ENCODE data around the gene DZIP1.

The DZIP1 gene

DNA sequence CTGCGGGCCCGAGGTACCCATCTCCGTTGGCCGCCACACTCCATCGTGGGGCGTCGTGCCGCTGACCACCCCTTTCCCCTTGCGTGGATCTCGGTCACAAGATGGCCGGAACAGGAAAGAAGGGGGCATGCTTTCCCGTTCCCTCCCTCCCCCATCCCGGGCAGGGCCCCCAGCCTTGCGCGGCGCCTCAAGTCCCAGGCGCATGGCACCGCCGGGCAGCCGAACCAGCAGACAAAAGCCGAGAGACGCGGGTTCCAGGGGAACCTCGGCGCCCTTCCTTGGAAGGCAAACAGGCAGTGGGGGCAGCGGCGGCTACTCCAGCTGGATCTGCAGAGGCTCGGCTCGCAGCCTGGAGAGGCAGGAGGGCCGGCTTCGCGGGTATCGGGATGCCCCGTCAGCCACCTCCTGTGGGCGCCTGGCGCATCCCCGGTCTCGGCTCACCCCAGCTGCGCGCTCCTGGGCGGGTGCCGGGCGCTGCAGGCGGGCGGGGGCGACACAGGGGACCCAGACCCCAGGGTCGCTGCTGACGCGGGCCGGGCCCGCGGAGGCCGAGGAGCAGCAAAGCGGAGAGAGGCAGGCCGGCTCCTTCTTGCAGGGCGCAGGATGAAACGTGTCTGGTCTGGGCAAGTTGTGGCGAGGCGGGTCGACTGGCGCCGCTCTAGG, 439 bp downstream of the DZIP1 start:
- DNase-seq (ENCODE audit: low read depth in 2 of 2), result no peak

- no peak for DNase-seq (ENCODE audit: low read depth in 2 of 2)
Observed at GRCh38 chr13:95643571-95643935, 953 bp downstream of the DZIP1 start.

DNA sequence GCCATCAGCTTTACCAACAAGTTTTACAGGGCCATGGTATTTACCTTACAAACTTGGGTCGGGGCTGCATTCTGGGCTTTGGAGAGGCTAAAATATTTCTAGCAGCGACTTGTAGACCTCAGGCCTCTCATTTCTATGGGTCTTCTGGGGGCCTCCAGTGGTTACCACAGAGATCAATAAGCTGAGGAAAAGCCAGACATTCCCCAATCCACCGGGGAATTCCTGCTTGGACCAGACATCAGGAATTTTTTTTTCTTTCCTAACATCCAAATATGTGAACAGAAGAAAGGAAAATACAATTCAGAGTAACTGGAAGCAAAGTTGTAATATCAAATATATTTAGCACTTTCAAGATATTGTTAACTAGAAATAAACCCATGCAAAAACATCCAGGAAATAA, 1.5 kb downstream of the DZIP1 start:
- DNase-seq (ENCODE audit: low read depth in 2 of 2), result no peak

DNA sequence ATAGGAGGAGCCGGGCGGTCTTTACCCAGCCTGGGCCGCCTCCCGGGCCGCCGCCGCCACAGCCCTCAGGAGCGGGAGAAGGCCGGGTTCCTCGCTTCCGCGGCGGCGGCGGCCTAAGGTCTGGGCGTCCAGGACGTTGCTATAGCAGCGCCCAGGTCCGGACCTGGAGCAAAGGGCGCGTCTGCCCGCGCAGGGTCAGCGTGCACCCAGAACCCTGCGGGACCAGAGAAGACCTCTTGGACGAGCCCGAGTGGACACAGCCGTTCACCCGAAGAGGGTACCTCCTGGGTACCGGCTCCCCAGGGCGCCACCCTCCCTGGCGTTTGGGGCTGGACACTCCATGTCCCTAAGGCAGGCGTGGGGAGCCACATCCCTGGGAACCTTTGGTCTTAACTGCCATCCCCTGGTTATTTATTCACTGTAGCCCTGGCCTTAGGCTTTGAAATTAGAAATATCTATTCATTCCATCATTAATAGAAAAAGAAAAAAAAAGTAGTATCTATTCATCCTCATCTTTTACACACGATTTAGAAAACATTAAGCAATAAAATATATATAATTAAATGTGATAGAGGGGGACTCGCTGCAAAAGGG, 2.4 kb downstream of the DZIP1 start:
- DNase-seq (ENCODE audit: low read depth in 2 of 2), result no peak

GRCh38 chr13:95641291-95642027, 3.0 kb downstream of the DZIP1 start:
- DNase-seq (ENCODE audit: low read depth in 2 of 2), result no peak

DNA sequence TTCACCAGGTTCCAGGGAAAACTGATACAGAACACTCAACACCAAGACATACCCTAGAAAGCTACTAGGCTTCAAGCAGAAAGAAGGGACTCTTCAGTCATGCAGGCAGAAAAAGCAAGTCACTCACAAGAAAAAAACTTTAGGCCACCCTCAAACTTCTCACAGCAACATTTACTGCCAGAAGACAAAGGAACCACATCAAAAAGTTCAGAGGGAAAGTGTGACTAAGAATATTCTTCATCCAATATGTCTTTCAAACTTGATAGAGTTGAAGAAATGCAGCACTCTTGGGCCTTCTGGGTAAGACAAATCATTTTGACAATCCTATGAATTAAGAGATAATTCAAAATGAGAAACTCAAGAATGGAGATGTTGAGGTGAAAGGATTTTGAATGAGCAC, 7.7 kb downstream of the DZIP1 start:
- no peak for DNase-seq (ENCODE audit: low read depth in 2 of 2)

DNA sequence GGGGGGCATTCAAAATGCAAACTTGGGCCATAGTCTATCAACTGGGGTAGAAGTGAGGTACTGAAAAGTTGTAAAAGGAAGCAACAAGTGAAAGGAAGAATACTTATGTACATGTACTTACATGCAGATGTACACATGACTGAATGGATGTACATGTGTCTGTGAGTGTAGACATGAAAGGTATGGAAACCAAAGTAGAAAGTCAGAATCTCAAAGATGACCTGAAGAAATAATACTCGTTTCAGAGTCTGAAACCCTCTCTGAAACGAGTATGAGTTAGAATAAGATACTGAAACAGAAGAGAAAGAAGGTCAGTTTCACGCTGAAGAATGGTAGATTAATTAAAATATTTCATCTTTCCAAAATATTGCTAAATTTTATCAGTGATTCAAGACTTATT, 13.9 kb downstream of the DZIP1 start:
- no peak for DNase-seq (ENCODE audit: low read depth in 2 of 2)

- DNase-seq (ENCODE audit: low read depth in 2 of 2), result no peak
Observed at GRCh38 chr13:95629071-95629470, 15.4 kb downstream of the DZIP1 start.

GRCh38 chr13:95628488-95628887, 16.0 kb downstream of the DZIP1 start:
- no peak for DNase-seq (ENCODE audit: low read depth in 2 of 2)

DNA sequence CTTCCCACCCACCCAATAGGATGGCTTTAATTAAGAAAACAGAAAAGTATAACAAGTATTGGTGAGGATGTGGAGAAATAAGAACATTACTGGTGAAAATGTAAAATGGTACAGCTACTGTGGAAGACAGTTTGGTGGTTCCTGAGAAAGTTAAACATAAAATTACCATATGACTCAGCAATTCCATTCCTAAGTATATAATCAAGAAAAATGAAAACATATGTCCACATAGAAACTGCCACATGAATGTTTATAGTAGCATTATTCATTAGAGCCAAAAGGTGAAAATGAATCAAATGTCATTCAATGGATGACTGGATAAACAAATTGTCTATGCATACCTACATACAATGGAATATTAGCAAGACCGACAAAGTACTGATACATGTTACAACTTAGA, 16.9 kb downstream of the DZIP1 start:
- no peak for DNase-seq (ENCODE audit: low read depth in 2 of 2)

DNA sequence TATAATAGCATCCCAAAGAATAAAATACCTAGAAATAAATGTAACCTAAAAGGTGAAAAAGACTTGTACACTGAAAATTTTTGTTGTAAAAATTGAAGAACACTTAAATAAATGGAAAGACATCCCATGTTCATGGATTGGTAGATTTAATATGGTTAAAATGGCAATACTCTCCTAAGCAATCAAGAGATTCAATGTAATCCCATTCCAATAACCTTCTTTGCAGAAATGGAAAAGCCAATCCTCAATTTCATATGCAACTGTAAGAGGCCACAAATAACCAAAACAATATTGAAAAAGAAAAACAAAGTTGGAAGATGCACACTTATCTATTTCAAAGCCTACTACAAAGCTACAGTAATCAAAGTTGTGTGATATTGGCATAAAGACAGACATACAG, 17.7 kb downstream of the DZIP1 start:
- DNase-seq (ENCODE audit: low read depth in 2 of 2), result no peak

DNA sequence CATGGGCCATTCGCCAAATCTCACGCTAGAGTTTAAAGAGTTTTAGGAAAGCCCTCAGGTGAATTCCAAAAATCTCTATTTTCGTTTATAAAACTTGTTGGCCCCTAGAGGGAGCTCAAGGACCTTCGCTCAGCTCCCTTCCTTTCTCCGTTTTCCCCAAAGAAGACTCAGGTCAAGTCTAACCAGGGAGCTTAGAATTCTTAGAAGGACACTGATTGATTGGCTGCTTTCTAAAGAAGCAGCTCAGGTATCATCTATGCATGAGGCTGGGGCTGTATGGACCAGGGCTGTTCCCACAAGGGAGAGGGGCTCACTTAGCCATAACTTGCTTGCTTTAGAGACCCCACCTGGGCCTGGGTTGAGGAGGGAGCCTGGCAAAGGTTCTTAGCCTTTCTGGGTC, 20.5 kb downstream of the DZIP1 start:
- DNase-seq (ENCODE audit: low read depth in 2 of 2), result peak in 1 of 2 donors; percentile 2

DNA sequence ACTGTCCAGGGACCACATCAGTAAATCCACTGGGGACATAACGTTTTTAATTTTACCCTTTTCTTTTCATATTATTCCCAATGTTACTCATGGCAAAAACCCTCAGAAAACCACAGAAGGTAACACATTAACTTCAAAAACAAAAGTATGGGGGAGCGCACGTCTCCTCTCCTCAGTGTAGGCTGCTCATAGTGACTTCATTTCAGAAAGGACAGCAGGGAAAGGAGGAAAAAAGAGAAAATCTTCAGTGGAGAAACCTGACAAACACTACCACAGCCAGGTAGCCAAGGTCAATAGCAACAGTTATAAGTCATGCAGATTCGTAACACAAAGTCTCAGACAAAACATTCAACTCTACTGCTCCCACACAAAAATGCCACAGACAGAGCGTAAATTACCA, 21.4 kb downstream of the DZIP1 start:
- no peak for DNase-seq (ENCODE audit: low read depth in 2 of 2)

DNA sequence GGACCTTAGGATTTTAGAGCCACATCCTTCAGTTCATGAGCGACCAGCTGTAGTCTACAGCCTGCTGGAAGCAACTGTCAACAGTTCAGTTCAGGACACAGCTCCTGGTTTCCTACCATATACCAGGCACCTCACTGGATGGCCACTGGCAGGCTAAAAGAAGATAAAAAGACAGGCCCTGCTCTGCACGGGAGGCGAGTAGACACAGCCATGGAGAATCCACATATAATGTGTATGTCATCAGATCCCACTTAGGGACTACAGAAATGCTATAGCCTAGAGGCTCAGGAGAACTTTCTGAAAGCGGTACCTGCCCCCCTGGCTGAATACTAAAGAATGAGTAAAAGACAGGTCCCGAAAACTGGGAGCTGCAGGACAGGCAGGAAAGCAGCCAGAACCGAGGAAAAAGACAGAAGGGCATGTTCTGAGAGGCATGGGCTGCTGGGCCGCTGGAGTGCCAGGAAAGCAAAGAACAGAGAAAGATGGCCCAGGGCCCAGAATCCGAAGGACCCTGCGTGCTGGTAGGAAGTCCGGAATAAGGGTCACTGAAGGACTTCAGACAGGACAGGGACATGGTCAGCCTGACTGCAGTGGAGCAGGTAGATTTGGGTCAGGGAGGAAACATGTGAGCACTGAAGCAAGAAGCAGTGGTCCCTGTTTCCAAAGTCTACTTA, 23.5 kb downstream of the DZIP1 start:
- DNase-seq (ENCODE audit: low read depth in 2 of 2), result no peak

GRCh38 chr13:95620030-95620824, 24.3 kb downstream of the DZIP1 start:
- DNase-seq (ENCODE audit: low read depth in 2 of 2), result no peak

DNA sequence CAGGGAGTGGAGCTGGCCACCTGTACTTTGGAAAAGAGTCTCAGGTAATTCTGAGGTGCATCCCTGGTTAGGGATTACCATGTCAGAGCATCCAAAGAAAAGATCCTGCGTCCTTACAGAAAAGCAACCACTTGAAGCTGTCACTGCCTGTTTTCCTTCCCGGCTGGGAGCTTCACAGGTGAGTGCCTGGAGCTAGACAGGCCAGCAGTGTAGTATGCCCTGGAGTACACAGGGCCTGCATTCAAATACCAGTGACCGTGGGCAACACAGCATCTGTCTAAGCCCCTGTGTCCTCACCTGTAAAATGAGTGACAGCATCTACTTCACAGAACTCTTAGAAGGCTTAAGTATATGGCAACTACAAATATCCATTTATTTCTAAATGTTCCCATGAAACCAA, 29.0 kb downstream of the DZIP1 start:
- DNase-seq (ENCODE audit: low read depth in 2 of 2), result no peak

- no peak for DNase-seq (ENCODE audit: low read depth in 2 of 2)
Observed at GRCh38 chr13:95614641-95615245, 29.8 kb downstream of the DZIP1 start.

DNA sequence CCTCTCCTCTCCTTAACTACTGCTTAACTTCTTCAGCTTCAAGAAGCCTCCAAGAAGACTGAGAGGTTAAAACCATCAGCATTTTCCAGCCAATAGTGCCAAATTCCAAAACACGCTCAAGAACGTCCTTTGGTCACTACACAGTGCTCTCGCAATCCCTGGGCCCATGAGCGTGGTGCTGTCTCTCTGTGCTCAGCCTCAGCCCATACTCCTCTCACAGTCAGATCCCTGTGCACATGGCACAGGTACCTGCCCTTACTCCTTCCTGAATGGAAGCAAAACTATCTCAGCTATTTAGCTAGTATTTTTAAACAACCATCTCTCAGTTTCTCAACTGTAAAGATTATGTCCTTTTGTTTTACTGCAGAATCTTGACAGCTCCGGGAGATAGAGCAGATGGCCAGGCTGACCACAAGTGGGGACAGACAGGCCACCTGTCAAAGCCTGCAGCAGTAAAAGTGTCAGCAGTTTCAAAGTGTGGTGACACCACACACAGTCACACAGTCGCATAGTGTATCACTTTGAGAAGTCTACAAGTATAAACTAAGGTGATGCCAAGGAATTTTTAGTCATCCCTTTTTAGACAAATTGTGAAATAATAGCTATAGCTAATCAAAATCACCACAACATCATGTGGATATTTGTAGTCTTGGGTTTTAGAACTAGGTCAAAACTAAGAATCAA, 35.7 kb downstream of the DZIP1 start:
- DNase-seq (ENCODE audit: low read depth in 2 of 2), result no peak

- DNase-seq (ENCODE audit: low read depth in 2 of 2), result no peak
Observed at GRCh38 chr13:95607366-95607765, 37.1 kb downstream of the DZIP1 start.

- no peak for DNase-seq (ENCODE audit: low read depth in 2 of 2)
Observed at GRCh38 chr13:95605448-95606125, 38.9 kb downstream of the DZIP1 start.

Data from stimulated activated CD4-positive, alpha-beta T cell treated with anti-CD3 and anti-CD28 coated beads, Interleukin-1b, Interleukin-23, amount 100 ng/mL, for 4 hours (primary cell).